SH-SY5Y (cell line): Measurements from ENCODE around the gene RPS6KB1.

Source experiments
- GATA2 ChIP-seq: IDR thresholded peaks from 2 replicates; pipeline ENCODE4 v1.6.1; 2011; ENCODE audit warnings: mild to moderate bottlenecking, low read depth, low read length
- GATA3 ChIP-seq: IDR thresholded peaks from 2 replicates; pipeline ENCODE4 v1.6.1; 2011; ENCODE audit warnings: low read depth, mild to moderate bottlenecking, low read length, moderate library complexity

RPS6KB1 gene

DNA sequence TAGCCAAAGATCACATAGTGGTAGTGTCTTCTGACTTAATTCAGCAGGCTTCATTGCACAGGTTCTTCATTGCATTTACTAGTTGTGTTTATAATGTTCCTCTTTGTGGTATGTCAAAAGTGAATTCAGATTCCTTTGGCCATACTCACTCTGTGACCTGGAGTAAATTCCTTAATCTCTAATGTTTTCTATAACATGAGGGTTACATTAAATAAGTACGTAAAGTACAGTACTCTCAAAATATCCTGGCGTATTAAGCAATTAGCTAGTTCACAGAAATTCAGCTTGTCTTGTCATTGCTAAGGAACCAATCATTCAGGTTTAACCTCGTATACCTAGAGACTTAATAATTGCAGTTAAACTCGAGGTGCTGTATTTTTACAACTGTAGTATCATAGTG is 4.2 kb downstream of the RPS6KB1 start:
- TF ChIP-seq GATA3: no peak
- TF ChIP-seq GATA2: no peak

DNA sequence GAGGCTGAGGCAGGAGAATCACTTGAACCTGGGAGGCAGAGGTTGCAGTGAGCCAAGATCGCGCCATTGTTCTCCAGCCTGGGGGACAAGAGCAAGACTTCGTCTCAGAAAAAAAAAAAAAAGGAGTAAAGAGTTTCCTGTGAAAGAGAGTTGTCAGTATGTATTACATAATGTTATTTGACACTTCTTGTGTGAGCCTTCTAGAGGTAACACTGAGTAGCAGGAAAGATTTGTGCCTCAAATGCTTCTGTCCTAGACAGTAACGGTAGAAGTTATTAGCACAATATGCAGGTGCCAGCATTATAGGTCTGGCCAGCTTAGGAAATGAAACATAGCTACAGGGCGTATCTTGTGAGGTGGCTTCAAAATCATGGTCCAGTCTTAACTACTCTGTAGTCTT is 6.2 kb downstream of the RPS6KB1 start:
- no peak for TF ChIP-seq GATA2

DNA sequence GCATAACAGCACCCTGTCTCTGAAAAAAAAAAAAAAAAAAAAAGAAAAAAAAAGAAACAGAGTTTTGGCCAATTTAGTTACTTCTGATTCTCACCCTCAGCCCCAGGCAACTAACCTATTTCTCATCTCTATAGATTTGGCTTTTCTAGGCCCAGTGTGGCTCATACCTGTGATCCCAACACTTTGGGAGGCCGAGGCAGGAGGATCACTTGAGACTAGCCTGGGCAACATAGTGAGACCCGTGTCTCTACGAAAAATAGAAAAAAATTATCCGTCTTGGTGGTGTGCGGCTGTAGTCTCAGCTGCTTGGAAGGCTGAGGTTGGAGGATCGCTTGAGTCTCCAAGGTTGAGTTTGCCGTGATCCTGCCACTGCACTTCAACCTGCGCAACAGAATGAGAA is 8.7 kb downstream of the RPS6KB1 start:
- TF ChIP-seq GATA2: no peak
- no peak for TF ChIP-seq GATA3

DNA sequence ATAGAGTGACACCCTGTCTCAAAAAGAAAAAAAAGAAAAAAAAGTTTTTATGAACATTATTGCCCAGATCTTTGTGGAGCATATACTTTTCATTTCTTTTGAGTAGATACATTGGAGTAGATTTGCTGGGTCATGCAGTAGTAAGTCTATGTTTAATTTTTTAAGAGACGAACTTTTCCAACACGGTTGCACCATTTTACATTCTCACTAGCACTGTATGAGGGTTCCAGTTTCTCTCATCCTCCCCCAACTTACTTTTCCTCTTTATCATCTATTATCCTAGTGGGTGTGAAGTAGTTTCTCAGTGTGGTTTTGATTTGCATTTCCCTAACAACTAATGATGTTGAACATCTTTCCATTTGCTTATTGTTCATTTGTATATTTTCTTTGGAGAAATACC is 10.5 kb downstream of the RPS6KB1 start:
- TF ChIP-seq GATA3: no peak
- no peak for TF ChIP-seq GATA2

DNA sequence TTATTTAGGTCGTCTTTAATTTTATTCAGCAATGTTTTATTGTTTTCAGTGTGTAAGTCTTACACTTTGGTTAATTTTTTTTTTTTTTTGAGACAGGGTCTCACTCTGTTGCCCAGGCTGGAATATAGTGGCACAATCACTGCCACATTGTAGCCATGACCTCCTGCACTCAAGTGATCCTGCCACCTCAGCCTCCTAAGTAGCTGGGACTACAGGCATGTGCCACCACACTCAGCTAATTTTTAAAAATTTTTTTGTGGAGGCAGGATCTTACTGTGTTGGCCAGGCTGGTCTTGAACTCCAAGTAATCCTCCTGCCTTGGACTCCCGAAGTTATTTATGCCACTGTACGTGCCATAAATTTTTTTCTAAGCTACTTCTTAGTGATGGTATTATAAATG is 14.5 kb downstream of the RPS6KB1 start:
- TF ChIP-seq GATA2: no peak
- TF ChIP-seq GATA3: no peak

DNA sequence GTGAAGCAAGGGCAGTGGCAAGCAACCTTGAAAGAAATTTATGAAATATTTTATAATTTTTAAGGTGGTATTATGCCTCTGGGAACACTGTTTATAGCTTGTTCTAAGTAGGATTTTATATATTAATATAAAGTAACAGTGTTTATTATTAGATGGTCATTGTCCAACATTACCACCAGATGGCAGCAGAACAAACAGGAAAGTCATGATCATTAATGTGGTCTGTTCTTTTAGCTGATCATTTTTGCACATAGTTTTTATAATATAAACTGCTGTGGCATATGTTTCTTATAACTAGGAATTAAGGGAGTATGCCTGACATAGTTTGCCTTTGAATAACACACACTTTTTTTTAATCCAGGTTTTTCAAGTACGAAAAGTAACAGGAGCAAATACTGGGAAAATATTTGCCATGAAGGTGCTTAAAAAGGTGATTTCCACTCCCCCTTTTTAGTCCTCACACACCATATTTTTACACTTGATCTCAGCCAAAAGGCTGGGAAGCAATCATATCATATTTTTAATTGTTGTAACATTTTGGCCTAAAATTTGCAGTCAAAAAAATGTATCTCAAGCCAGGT is 21.4 kb downstream of the RPS6KB1 start:
- TF ChIP-seq GATA2 (no peak), GATA3 (no peak)

DNA sequence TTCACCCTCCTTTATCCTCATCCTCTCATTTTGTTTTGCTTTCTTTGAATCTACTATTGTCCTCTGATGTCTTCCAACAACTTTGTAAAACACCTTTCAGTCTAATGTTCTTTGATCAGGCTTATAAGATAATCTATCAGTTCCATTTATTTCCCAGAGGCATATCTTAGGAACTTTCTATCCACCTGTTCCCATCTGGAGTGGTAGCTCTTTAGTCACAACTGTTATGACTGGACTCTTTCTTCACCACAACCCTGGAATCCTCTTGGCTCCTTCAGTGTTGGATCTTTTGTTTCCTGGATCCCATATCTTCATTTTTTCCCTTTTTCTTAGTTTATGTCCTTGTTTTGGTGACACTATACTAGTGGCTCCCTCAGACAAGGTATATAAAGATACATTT is 23.5 kb downstream of the RPS6KB1 start:
- TF ChIP-seq GATA2 (no peak), GATA3 (no peak)

DNA sequence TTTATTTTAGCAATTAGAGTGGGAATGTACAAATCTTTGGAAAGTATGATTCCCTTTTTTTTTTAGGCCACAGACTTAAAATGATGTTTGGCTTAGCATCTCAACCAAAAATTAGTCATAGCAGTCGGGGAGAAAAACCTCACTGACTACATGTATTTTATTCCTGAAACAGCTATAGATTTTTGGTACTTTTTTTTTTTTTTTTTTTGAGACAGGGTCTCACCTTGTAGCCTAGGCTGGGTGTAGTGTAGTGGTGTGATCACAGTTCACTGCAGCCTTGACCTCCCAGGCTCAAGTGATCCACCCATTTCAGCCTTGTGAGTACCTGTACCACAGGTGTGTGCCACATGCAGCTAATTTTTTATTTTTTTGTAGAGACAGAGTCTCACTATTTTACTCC is 48.2 kb downstream of the RPS6KB1 start:
- no peak for TF ChIP-seq GATA3
- TF ChIP-seq GATA2: no peak

DNA sequence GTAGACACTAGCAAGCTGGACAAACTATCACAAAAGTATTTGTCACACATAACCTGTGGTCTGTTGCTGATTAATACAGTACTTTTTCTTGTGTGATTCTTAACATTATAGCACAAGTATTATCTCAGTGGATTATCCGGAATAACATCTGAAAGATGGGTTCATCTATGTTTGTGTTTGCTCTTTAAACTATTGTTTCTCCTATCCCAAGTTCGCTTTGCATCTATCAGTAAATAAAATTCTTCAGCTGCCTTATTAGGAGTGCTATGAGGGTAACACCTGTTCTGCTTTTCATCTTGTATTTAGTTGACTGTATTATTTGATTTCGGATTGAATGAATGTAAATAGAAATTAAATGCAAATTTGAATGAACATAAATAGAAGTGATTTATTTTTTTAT is 57.1 kb downstream of the RPS6KB1 start:
- TF ChIP-seq GATA3 (no peak), GATA2 (no peak)

DNA sequence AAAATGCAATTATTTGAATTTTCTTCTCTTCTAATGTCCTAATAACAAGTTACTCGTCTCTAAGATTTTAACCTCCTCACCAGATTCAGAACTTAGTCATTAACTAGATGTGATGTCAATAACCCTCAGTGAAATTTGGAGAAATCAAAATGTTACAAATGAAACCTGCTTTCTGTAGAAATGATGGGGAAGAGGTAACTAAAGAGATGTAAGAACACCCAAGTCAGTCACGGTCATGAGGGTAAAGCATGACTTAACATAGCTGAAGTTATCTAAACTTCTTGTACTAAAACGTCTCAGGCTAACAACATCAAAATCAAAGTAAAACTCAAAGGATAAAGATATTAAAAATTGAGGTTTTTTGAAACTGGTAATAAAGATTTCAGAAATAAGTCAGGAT is 61.9 kb downstream of the RPS6KB1 start:
- TF ChIP-seq GATA3: no peak
- TF ChIP-seq GATA2: no peak

DNA sequence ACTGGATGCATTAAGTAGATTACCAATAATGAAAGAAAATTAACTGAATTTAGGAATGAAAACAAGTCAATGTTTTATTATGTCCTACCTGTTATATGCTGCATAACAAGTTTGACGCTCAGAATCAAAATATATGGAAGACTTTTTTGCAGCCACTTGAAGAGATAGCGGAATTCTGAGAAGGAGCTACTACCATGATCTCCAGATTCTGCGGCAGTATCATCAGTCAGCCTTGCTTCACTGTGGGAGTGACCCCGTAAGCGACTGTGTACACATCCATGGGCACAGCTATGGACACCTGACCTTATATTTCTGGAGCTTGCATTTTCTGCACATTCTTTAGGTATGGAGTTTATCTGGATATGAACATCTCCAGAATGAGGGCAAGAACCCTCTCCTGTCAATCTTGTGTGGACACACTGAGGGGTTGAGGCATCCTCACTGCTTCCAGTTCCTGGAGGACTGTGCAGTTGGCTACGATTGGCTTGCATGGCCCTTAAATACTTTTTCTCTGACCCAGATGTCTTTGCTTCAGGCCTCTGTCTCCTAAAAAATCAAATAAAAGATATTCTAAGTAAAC is 69.9 kb downstream of the RPS6KB1 start:
- TF ChIP-seq GATA3: no peak
- no peak for TF ChIP-seq GATA2

DNA sequence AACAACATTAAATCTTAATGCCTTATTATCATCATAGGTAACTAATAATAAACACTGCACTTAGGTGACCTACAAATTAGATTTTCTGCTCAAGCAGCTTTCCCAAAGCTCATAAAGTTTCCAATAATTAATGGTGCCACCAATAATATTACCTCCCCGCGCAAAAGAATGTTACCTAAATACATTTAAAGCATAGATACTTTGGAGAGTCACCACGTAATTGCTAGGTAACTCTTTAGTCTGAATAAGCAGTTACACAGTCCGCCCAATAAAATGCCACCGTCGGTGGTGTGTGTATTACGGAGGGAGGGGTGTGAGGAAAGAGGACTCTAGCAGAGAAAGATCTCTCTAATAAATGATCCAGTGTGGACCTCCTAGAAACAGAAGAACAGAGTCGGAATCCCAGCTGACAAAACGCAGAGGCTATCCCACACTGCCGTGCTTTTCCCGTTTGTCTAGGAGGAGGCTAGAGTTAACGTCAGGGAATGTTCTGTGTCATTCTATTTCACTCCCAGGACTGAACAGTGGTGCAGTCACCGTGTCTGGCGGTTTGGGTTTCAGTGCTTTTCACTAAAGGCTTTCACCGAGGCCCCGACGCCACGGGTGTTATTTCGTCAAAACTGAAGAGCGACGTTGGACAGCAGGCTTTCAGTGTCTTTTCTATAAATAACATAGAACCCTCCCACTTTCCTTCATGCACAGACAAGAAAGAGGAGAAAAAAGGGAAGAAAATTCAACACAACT is 71.0 kb downstream of the RPS6KB1 start:
- TF ChIP-seq GATA2 (no peak), GATA3 (no peak)

DNA sequence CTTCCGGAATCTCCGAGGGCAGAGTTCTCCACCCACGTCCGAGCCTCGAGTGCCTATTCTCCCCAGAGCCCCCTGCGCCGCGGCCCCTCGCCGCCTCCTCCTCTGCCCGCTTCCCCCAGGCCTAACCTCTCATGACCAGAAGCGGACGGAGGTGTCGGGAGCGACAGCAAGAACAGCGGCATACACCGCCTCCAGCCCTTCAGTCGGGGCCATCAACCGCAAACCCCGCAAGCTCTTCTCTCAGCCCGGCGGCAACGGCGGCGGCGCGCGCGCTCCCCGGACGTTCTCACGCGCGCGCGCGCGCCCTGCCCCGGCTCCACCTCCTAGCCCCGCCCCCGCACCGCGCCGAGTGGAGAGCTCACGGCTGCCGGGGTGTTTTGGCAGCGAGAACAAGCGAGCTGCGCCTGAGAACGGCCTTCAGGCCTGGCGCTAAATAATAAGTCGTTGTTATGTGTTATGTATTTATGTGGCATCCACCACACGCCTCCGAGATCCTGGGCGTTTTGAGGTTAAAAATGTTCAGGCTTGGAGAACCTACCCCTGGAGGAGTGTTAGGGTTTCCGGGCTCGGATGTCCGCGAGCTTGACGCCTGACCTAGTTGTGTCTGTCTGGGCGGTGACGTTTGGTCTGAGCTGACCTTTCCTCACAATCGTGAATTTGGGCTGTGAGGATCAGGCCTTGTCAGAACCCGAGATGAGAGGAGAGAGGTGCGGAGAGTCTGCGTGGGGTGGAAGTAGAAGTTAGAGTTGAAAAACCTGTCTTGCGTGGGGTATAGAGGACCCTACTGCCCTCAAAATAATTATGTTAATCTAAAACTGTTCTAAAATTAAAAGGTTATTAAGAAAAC is 71.8 kb downstream of the RPS6KB1 start, which contains the start of gene RNFT1:
Gene RNFT1, minus strand, starts transcription at position 259 of the 847 bp plus-strand sequence. Its CDS starts 77 bp downstream, at position 182.
- no peak for TF ChIP-seq GATA2
- no peak for TF ChIP-seq GATA3

DNA sequence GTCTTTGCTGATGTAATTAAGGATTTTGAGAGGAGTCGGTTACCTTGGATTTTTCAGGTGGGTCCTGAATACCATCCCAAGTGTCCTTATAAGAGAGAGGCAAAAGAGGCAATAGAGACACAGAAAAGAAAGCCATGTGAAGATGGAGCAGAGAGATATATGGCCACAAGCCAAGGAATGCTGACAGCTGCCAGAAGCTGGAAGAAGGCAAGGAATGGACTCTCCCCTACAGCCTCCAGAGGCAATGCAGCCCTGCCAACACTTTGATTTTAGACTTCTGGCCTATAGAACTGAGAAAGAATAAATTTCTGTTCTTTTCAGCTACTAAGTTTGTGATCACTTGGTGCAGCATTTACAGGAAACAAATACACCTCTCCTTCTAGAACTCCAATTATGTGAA is 79.9 kb downstream of the RPS6KB1 start:
- TF ChIP-seq GATA2: no peak
- TF ChIP-seq GATA3: no peak
